ENCODE results near the gene ZFP30. TPM values are rescaled to one million over a fixed set of nuclear protein-coding genes. Genes with fewer than 3 reads are reported as not detected.
"Not testable (repeated sequence)": the region's sequence is repeated elsewhere in the genome, so short reads cannot be mapped to it uniquely, and the experiment has no call there.

ZFP30 gene
- polyA plus RNA-seq (ENCODE audit: insufficient read length): 12.9 TPM

- DNase-seq (ENCODE audit: low read depth): peak; percentile 41
These were observed at the start of gene ZFP30 for GRCh38 chr19:37655301-37655688. ZFP30 (minus strand) TSS chr19:37655465; CDS start chr19:37647822, 7,643 bp downstream.

- no peak for DNase-seq (ENCODE audit: low read depth)
These were observed 43.8 kb upstream of the ZFP30 start for GRCh38 chr19:37699057-37699456.

- no peak for DNase-seq (ENCODE audit: low read depth)
These were observed 43.0 kb upstream of the ZFP30 start for GRCh38 chr19:37698216-37698615.

- no peak for DNase-seq (ENCODE audit: low read depth)
These were observed 40.1 kb upstream of the ZFP30 start for GRCh38 chr19:37695144-37695899.

GRCh38 chr19:37692956-37693620 lies 37.8 kb upstream of the ZFP30 start:
- DNase-seq (ENCODE audit: low read depth): no peak

GRCh38 chr19:37691881-37692504 lies 36.7 kb upstream of the ZFP30 start:
- DNase-seq (ENCODE audit: low read depth): peak; percentile 71

GRCh38 chr19:37683520-37683919 lies 28.3 kb upstream of the ZFP30 start:
- no peak for DNase-seq (ENCODE audit: low read depth)

- DNase-seq (ENCODE audit: low read depth): no peak
These were observed 14.2 kb upstream of the ZFP30 start for GRCh38 chr19:37669450-37669914.

GRCh38 chr19:37657157-37657556 lies 1.9 kb upstream of the ZFP30 start:
- DNase-seq (ENCODE audit: low read depth): not testable (repeated sequence)

GRCh38 chr19:37655689-37656371 lies 565 bp upstream of the ZFP30 start:
- DNase-seq (ENCODE audit: low read depth): peak; percentile 41

- DNase-seq (ENCODE audit: low read depth): no peak
These were observed 500 bp downstream of the ZFP30 start for GRCh38 chr19:37654629-37655300.

GRCh38 chr19:37654118-37654517 lies 1.1 kb downstream of the ZFP30 start:
- DNase-seq (ENCODE audit: low read depth): no peak

- DNase-seq (ENCODE audit: low read depth): no peak
These were observed 19.9 kb downstream of the ZFP30 start for GRCh38 chr19:37635076-37636056.

GRCh38 chr19:37594982-37595382 lies 60.3 kb downstream of the ZFP30 start:
- DNase-seq (ENCODE audit: low read depth): no peak

- DNase-seq (ENCODE audit: low read depth): peak; percentile 91
These were observed 60.8 kb downstream of the ZFP30 start, which contains the start of the genes ZNF540 and ZNF571 for GRCh38 chr19:37594304-37594981. ZNF540 (plus strand) TSS chr19:37594876; CDS start chr19:37598448, 3,572 bp downstream. ZNF571 (minus strand) TSS chr19:37594792; CDS start chr19:37586676, 8,116 bp downstream.

GRCh38 chr19:37593996-37594303 lies 61.3 kb downstream of the ZFP30 start:
- DNase-seq (ENCODE audit: low read depth): no peak

- no peak for DNase-seq (ENCODE audit: low read depth)
These were observed 71.9 kb downstream of the ZFP30 start for GRCh38 chr19:37583340-37583739.

GRCh38 chr19:37572203-37572602 lies 83.1 kb downstream of the ZFP30 start:
- no peak for DNase-seq (ENCODE audit: low read depth)

- no peak for DNase-seq (ENCODE audit: low read depth)
These were observed 89.9 kb downstream of the ZFP30 start for GRCh38 chr19:37565370-37565669.
